Right lung (tissue), 5 donors: Measurements from ENCODE around the gene EIF3K. TPM values are rescaled to one million over a fixed set of nuclear protein-coding genes. Genes with fewer than 3 reads are reported as not detected.

Source experiments
- DNase-seq, 2 donors: peaks; one replicate each; pipeline ENCODE4 v3.0.0-alpha.2; 2013
- polyA plus RNA-seq, 5 donors: library from polyadenylated mRNA; unstranded; fragments of 120-200 nt; gene quantifications; one replicate each; pipeline versions ENCODE4 v1.2.1 to v1.2.3, GENCODE V29; 2013; ENCODE audit warnings: inconsistent platforms in 1 of 5, low replicate concordance in 1 of 5; ENCODE audit not compliant: insufficient read length in 5 of 5, insufficient read depth in 1 of 5

Gene EIF3K
- polyA plus RNA-seq, 5 donors, result 242 to 279 (median 270) TPM

GRCh38 chr19:38664503-38665211 is 45.7 kb downstream of the EIF3K start:
- DNase-seq, result no peak

- no peak for DNase-seq
Observed at GRCh38 chr19:38665219-38665931, 46.4 kb downstream of the EIF3K start.

GRCh38 chr19:38665950-38666662 is 47.1 kb downstream of the EIF3K start:
- no peak for DNase-seq

GRCh38 chr19:38666663-38667511 is 47.9 kb downstream of the EIF3K start:
- DNase-seq, result no peak

- no peak for DNase-seq
Observed at GRCh38 chr19:38667661-38668171, 48.7 kb downstream of the EIF3K start.

GRCh38 chr19:38669552-38669951 is 50.6 kb downstream of the EIF3K start:
- no peak for DNase-seq

- no peak for DNase-seq
Observed at GRCh38 chr19:38670921-38671398, 52.0 kb downstream of the EIF3K start.

- DNase-seq, result no peak
Observed at GRCh38 chr19:38671654-38672053, 52.7 kb downstream of the EIF3K start.

- DNase-seq, result no peak
Observed at GRCh38 chr19:38673030-38673429, 54.0 kb downstream of the EIF3K start.

GRCh38 chr19:38674388-38675171 is 55.6 kb downstream of the EIF3K start:
- DNase-seq, result no peak

GRCh38 chr19:38675611-38676010 is 56.6 kb downstream of the EIF3K start:
- no peak for DNase-seq

- DNase-seq, result no peak
Observed at GRCh38 chr19:38676023-38676877, 57.3 kb downstream of the EIF3K start.

GRCh38 chr19:38676878-38677646 is 58.1 kb downstream of the EIF3K start:
- no peak for DNase-seq

- no peak for DNase-seq
Observed at GRCh38 chr19:38678217-38678890, 59.4 kb downstream of the EIF3K start.

- no peak for DNase-seq
Observed at GRCh38 chr19:38678891-38679494, 60.0 kb downstream of the EIF3K start.

- DNase-seq, result no peak
Observed at GRCh38 chr19:38679839-38680238, 60.9 kb downstream of the EIF3K start.

GRCh38 chr19:38682195-38682867 is 63.3 kb downstream of the EIF3K start:
- no peak for DNase-seq
